Measurements from ENCODE around the gene MINDY2.

DNA sequence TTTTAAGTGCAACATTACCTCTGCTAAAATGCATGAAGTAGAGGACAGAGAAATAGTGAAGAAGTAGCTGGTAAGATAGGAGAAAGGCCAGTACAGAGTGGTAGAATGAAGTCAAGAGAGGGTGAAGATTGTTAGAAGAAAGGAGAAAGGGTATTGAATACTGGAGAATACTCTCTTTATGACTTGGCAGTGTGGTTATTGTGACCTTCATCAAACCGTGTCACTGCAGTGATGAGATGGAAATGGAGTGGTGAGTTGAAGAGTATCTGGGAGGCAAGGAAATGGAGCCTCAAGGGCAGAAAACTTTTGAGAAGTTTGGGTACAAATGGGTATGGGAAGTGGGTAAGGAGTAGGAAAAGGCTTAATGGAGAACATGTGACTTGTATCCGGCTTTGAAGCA is 24.7 kb downstream of the MINDY2 start:
- TF ChIP-seq, protein P1, sequence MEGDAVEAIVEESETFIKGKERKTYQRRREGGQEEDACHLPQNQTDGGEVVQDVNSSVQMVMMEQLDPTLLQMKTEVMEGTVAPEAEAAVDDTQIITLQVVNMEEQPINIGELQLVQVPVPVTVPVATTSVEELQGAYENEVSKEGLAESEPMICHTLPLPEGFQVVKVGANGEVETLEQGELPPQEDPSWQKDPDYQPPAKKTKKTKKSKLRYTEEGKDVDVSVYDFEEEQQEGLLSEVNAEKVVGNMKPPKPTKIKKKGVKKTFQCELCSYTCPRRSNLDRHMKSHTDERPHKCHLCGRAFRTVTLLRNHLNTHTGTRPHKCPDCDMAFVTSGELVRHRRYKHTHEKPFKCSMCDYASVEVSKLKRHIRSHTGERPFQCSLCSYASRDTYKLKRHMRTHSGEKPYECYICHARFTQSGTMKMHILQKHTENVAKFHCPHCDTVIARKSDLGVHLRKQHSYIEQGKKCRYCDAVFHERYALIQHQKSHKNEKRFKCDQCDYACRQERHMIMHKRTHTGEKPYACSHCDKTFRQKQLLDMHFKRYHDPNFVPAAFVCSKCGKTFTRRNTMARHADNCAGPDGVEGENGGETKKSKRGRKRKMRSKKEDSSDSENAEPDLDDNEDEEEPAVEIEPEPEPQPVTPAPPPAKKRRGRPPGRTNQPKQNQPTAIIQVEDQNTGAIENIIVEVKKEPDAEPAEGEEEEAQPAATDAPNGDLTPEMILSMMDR (IDR thresholded peaks at IDR 0.05): no peak
- TF ChIP-seq POLR2A (IDR thresholded peaks at IDR 0.05): no peak

Measured in right lobe of liver (tissue), 4 donors.